ENCODE measurements around the gene IFT52. TPM values are rescaled to one million over a fixed set of nuclear protein-coding genes. Genes with fewer than 3 reads are reported as not detected.

Gene IFT52
- total RNA-seq (10 to 100 TPM; 13.3 to 18.2 TPM), polyA plus RNA-seq (10 to 100 TPM; 27.4 to 30.6 TPM)

DNA sequence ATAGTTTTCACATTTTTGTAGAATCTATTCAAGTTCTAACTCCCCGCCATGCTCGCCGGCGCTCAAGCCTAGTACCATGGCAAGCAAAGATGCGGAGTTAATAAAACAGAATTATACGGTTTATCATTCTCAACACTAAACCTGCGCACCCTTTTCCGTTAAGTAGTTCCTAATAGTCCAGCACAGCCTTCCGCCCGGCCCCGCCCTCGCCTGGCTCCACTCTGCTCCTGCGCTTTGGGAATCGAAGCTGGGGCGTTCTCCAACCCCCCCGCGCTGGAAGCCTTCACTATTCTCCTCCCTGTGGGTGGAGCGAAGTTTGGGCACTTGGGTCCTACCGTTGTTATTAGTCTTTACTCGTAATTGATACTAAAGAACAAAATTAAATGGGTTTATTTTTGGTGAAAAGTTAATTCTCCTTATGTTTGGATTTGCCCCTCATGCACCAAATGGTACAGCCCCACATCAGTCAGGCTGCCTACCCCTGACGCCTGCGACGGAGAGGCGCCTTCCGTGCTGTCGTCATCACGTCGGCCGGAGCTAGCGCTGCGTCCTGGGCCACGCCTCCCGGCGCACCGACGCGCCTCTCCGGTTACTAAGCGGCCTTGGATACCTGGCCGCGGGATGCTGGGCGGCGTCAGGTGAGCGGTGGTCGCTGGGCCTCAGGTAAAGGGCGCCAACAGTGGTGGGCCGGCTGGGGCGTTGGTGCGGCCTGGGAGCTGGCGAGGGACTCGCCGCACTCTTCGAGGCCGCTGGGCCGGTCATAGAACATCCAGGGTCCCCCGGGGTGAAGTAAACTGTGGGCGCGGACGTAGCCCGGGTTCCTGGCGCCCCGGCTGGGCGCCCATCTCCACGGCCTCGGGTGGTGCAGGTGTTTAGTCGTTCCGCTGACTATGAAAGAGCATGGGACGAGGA lies at the start of gene IFT52:
TSS of gene IFT52 (plus strand) at position 546 of the 912 bp plus-strand sequence. CDS start 3,762 bp downstream, outside the sequence.
- H3K36me3 Mint-ChIP-seq, result peaks cover 8 to 17% of the 10 kb centered on the region in 2 donors
- H3K27me3 ChIP-seq (ENCODE audit: insufficient read depth, low read length), result no peaks in the 10 kb centered on the region
- peak within 1 kb of the TSS; percentile 71 for H3K27ac ChIP-seq (ENCODE audit: low read depth, low read length)
- H3K27ac Mint-ChIP-seq, result peak within 1 kb of the TSS; percentile 93 to 99 (median 97)
- H3K9me3 ChIP-seq (ENCODE audit: control insufficient read depth in 1 of 2, low read length in 2 of 2), result no peaks in the 10 kb centered on the region
- intact Hi-C loops (cut with micrococcal nuclease), result loop anchor here (1.0 kb wide), 2 partner anchors 76 to 133 kb away; partner anchors contain the start of gene SRSF6
- peak within 1 kb of the TSS; percentile 88 to 96 (median 94) for H3K4me3 Mint-ChIP-seq
- H3K4me1 Mint-ChIP-seq, result peaks cover 7 to 22% (median 15%) of the 10 kb centered on the region in 4 donors
- CTCF ChIA-PET (ENCODE audit: partially characterized antibody), result interaction anchor here (1.6 kb wide), 1 partner anchor 10 kb away, joined by 3 read pairs; no protein-coding TSS in a partner anchor
- no peaks in the 10 kb centered on the region for H3K36me3 ChIP-seq (ENCODE audit: insufficient read depth, low read length)
- POLR2A ChIA-PET (ENCODE audit: partially characterized antibody), result interaction anchor here (1.1 to 2.9 kb wide), 6 partner anchors 11 to 352 kb away, joined by 3 to 29 read pairs (median 4); partner anchors contain the start of gene SRSF6
- DNase-seq, result peak; percentile 85 to 89 (median 88)
- H3K9me3 Mint-ChIP-seq, result no peaks in the 10 kb centered on the region
- H3K27me3 Mint-ChIP-seq, result peaks cover 2 to 6% of the 10 kb centered on the region in 2 donors
- peak within 1 kb of the TSS; percentile 75 to 90 for H3K4me3 ChIP-seq (ENCODE audit: low read length in 2 of 2)
- H3K4me1 ChIP-seq (ENCODE audit: insufficient read depth, low read length), result peaks cover 18% of the 10 kb centered on the region

- no peak for DNase-seq
- Histone ChIP-seq H3K36me3 (ENCODE audit: insufficient read depth, low read length) (no peaks in the 10 kb centered on the region), H3K9me3 (ENCODE audit: control insufficient read depth in 1 of 2, low read length in 2 of 2) (no peaks in the 10 kb centered on the region), H3K27ac (ENCODE audit: low read depth, low read length) (no peak overlapping the region), H3K27me3 (ENCODE audit: insufficient read depth, low read length) (no peaks in the 10 kb centered on the region), H3K4me3 (ENCODE audit: low read length in 2 of 2) (no peak overlapping the region), H3K4me1 (ENCODE audit: insufficient read depth, low read length) (no peaks in the 10 kb centered on the region)
- no peak overlapping the region for H3K27ac Mint-ChIP-seq
- no peaks in the 10 kb centered on the region for H3K9me3 Mint-ChIP-seq
- H3K4me3 Mint-ChIP-seq, result no peak overlapping the region
- H3K27me3 Mint-ChIP-seq, result no peaks in the 10 kb centered on the region
- peaks cover 0 to 2% (median 0%) of the 10 kb centered on the region in 4 donors for H3K4me1 Mint-ChIP-seq
- CTCF ChIA-PET (ENCODE audit: partially characterized antibody), result interaction anchor here (1.6 kb wide), 1 partner anchor 149 kb away, joined by 3 read pairs; no protein-coding TSS in a partner anchor
- peaks cover 5 to 10% of the 10 kb centered on the region in 2 donors for H3K36me3 Mint-ChIP-seq
- intact Hi-C loops (cut with micrococcal nuclease), result no loop called here
- POLR2A ChIA-PET (ENCODE audit: partially characterized antibody), result no interaction called here
Observed at GRCh38 chr20:43541214-43541613, 49.5 kb upstream of the IFT52 start.

- ChIA-PET POLR2A (ENCODE audit: partially characterized antibody) (no interaction called here), CTCF (ENCODE audit: partially characterized antibody) (no interaction called here)
- Histone ChIP-seq H3K36me3 (ENCODE audit: insufficient read depth, low read length) (no peaks in the 10 kb centered on the region), H3K4me3 (ENCODE audit: low read length in 2 of 2) (no peak overlapping the region), H3K4me1 (ENCODE audit: insufficient read depth, low read length) (no peaks in the 10 kb centered on the region), H3K27ac (ENCODE audit: low read depth, low read length) (no peak overlapping the region), H3K27me3 (ENCODE audit: insufficient read depth, low read length) (no peaks in the 10 kb centered on the region), H3K9me3 (ENCODE audit: control insufficient read depth in 1 of 2, low read length in 2 of 2) (no peaks in the 10 kb centered on the region)
- intact Hi-C loops (cut with micrococcal nuclease), result no loop called here
- DNase-seq, result no peak
- H3K27me3 Mint-ChIP-seq, result peaks cover 0 to 1% of the 10 kb centered on the region in 2 donors
- H3K4me1 Mint-ChIP-seq, result peaks cover 0 to 2% (median 0%) of the 10 kb centered on the region in 4 donors
- H3K36me3 Mint-ChIP-seq, result peaks cover 7 to 15% of the 10 kb centered on the region in 2 donors
- H3K4me3 Mint-ChIP-seq, result no peak overlapping the region
- no peaks in the 10 kb centered on the region for H3K9me3 Mint-ChIP-seq
- no peak overlapping the region for H3K27ac Mint-ChIP-seq
Observed at GRCh38 chr20:43542161-43542560, 48.6 kb upstream of the IFT52 start.

DNA sequence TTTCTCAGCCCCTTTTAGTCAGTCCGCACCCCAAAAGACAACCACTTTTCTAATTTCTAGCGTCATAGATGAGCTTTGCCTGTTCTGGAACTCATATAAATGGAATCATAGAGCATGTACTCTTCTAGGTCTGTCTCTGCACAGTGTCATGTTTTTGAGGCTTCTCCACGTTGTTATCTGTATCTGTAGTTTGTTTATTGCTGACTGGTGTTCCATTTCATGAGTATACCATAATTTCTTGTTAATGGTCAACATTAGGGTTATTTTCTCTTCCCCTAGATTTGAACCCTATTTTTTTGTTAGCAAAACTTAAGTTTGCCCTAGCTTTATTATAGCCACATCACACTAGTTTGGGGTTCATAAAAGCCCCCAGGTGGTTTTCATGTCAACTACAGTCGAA lies 48.1 kb upstream of the IFT52 start:
- Histone ChIP-seq H3K27ac (ENCODE audit: low read depth, low read length) (no peak overlapping the region), H3K4me3 (ENCODE audit: low read length in 2 of 2) (no peak overlapping the region), H3K36me3 (ENCODE audit: insufficient read depth, low read length) (no peaks in the 10 kb centered on the region), H3K4me1 (ENCODE audit: insufficient read depth, low read length) (no peaks in the 10 kb centered on the region), H3K9me3 (ENCODE audit: control insufficient read depth in 1 of 2, low read length in 2 of 2) (no peaks in the 10 kb centered on the region), H3K27me3 (ENCODE audit: insufficient read depth, low read length) (no peaks in the 10 kb centered on the region)
- intact Hi-C loops (cut with micrococcal nuclease), result no loop called here
- Mint-ChIP-seq H3K4me3 (no peak overlapping the region), H3K9me3 (peaks cover 0 to 3% (median 0%) of the 10 kb centered on the region in 8 donors), H3K27ac (no peak overlapping the region), H3K4me1 (peaks cover 0 to 2% (median 0%) of the 10 kb centered on the region in 4 donors), H3K36me3 (peaks cover 11 to 20% of the 10 kb centered on the region in 2 donors), H3K27me3 (peaks cover 0 to 3% of the 10 kb centered on the region in 2 donors)
- DNase-seq, result no peak
- ChIA-PET CTCF (ENCODE audit: partially characterized antibody) (no interaction called here), POLR2A (ENCODE audit: partially characterized antibody) (interaction anchor here (0.7 kb wide), 1 partner anchor 14 kb away, joined by 4 read pairs; no protein-coding TSS in a partner anchor)

- no peak overlapping the region for H3K27ac ChIP-seq (ENCODE audit: low read depth, low read length)
- ChIA-PET POLR2A (ENCODE audit: partially characterized antibody) (interaction anchor here (0.7 kb wide), 1 partner anchor 14 kb away, joined by 4 read pairs; no protein-coding TSS in a partner anchor), CTCF (ENCODE audit: partially characterized antibody) (no interaction called here)
- Mint-ChIP-seq H3K36me3 (peaks cover 14 to 22% of the 10 kb centered on the region in 2 donors), H3K4me1 (peaks cover 0 to 2% (median 0%) of the 10 kb centered on the region in 4 donors), H3K27me3 (peaks cover under 1 to 3% of the 10 kb centered on the region in 2 donors), H3K9me3 (peaks cover 0 to 3% (median 0%) of the 10 kb centered on the region in 8 donors), H3K27ac (no peak overlapping the region), H3K4me3 (no peak overlapping the region)
- H3K9me3 ChIP-seq (ENCODE audit: control insufficient read depth in 1 of 2, low read length in 2 of 2), result no peaks in the 10 kb centered on the region
- DNase-seq, result no peak
- no peaks in the 10 kb centered on the region for H3K36me3 ChIP-seq (ENCODE audit: insufficient read depth, low read length)
- no peaks in the 10 kb centered on the region for H3K27me3 ChIP-seq (ENCODE audit: insufficient read depth, low read length)
- intact Hi-C loops (cut with micrococcal nuclease), result no loop called here
- no peaks in the 10 kb centered on the region for H3K4me1 ChIP-seq (ENCODE audit: insufficient read depth, low read length)
- H3K4me3 ChIP-seq (ENCODE audit: low read length in 2 of 2), result no peak overlapping the region
Observed at GRCh38 chr20:43543138-43543537, 47.6 kb upstream of the IFT52 start.

- H3K4me1 ChIP-seq (ENCODE audit: insufficient read depth, low read length), result no peaks in the 10 kb centered on the region
- no peaks in the 10 kb centered on the region for H3K9me3 ChIP-seq (ENCODE audit: control insufficient read depth in 1 of 2, low read length in 2 of 2)
- no peak overlapping the region for H3K27ac Mint-ChIP-seq
- H3K4me3 ChIP-seq (ENCODE audit: low read length in 2 of 2), result no peak overlapping the region
- CTCF ChIA-PET (ENCODE audit: partially characterized antibody), result no interaction called here
- no peak for DNase-seq
- peaks cover 0 to 2% (median 0%) of the 10 kb centered on the region in 4 donors for H3K4me1 Mint-ChIP-seq
- no peak overlapping the region for H3K4me3 Mint-ChIP-seq
- peaks cover 2 to 3% of the 10 kb centered on the region in 2 donors for H3K27me3 Mint-ChIP-seq
- H3K36me3 Mint-ChIP-seq, result peaks cover 14 to 22% of the 10 kb centered on the region in 2 donors
- H3K36me3 ChIP-seq (ENCODE audit: insufficient read depth, low read length), result no peaks in the 10 kb centered on the region
- intact Hi-C loops (cut with micrococcal nuclease), result no loop called here
- H3K27ac ChIP-seq (ENCODE audit: low read depth, low read length), result no peak overlapping the region
- no peaks in the 10 kb centered on the region for H3K27me3 ChIP-seq (ENCODE audit: insufficient read depth, low read length)
- H3K9me3 Mint-ChIP-seq, result peaks cover 0 to 3% (median 0%) of the 10 kb centered on the region in 8 donors
- POLR2A ChIA-PET (ENCODE audit: partially characterized antibody), result no interaction called here
Observed at GRCh38 chr20:43544501-43544900, 46.2 kb upstream of the IFT52 start.

Measured in CD4-positive, alpha-beta memory T cell (primary cell).